Skeletal muscle cell (primary cell): ENCODE results near the gene CHURC1.
"Not testable (repeated sequence)": the region's sequence is repeated elsewhere in the genome, so short reads cannot be mapped to it uniquely, and the experiment has no call there.

Experiments used
- DNase-seq: peaks from one replicate; pipeline ENCODE4 v3.0.0-alpha.2; 2010; ENCODE audit warnings: low read depth
- H3K4me3 ChIP-seq: 2 replicates; pipeline ENCODE4 v1.5.1; 2011; ENCODE audit warnings: low read depth, mild to moderate bottlenecking, control low read depth, low read length, moderate library complexity

CHURC1 gene

DNA sequence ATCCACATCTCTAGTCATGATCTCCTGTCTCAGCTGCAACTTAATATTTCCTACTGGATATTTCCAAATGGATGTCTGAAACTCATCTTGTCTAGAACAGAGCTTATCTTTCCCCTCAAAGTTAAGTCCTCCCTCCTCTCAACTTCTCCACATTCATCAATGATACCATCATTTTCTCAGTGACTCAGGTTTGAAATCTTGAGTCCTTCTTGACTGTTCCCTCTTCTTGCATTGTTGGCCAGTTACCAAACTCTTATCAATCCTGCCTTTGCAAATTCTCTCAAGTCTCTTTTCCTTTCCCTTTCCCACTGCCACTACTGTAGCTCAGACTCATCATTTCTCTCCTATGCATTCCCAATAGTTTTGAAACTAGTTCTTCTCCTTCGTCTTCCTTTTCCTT lies 14.3 kb upstream of the CHURC1 start:
- no peak overlapping the region for H3K4me3 ChIP-seq
- DNase-seq = no peak

GRCh38 chr14:64906022-64906421 lies 8.2 kb upstream of the CHURC1 start:
- H3K4me3 ChIP-seq = no peak overlapping the region
- DNase-seq = no peak

DNA sequence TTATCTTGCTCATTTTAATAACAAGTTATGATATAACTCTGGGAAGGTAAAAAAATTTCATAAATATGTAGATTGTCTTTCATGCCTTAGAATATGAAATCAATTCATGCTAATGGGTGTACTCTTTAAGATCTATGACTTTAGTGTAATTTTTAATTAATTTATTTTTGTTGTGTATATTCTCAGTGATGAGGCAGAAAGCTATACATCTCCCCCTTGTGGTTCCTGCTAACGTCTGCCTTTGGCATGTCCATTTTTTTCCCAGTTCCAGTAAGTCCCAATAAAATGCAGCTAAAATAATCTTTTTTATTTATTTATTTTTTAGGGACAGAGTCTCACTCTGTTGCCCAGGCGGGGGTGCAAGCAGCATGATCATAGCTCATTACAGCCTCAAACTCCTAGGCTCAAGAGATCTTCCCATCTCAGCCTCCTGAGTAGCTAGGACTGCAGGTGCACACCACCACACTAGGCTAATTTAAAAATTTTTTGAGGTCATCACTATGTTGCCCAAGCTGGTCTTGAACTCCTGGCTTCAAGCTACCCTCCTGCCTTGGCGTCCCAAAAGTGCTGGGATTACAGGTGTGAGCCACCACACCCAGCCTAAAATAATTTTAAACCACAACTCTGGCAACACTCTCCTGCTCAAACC lies 3.3 kb upstream of the CHURC1 start:
- no peak overlapping the region for H3K4me3 ChIP-seq
- peak; percentile 16 for DNase-seq

GRCh38 chr14:64912261-64912660 lies 2.0 kb upstream of the CHURC1 start:
- no peak overlapping the region for H3K4me3 ChIP-seq
- DNase-seq = no peak

DNA sequence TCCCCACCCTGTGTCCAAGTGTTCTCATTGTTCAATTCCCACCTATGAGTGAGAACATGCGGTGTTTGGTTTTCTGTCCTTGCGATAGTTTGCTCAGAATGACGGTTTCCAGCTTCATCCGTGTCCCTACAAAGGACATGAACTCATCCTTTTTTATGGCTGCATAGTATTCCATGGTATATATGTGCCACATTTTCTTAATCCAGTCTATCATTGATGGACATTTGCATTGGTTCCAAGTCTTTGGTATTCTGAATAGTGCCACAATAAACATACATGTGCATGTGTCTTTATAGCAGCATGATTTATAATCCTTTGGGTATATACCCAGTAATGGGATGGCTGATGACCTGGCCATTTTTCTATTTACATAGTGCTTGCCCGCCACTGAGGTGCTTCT lies 778 bp upstream of the CHURC1 start:
- H3K4me3 ChIP-seq = peak overlapping the region; percentile 89
- DNase-seq = not testable (repeated sequence)

GRCh38 chr14:64915029-64915424 lies 772 bp downstream of the CHURC1 start:
- peak overlapping the region; percentile 89 for H3K4me3 ChIP-seq
- DNase-seq = no peak

DNA sequence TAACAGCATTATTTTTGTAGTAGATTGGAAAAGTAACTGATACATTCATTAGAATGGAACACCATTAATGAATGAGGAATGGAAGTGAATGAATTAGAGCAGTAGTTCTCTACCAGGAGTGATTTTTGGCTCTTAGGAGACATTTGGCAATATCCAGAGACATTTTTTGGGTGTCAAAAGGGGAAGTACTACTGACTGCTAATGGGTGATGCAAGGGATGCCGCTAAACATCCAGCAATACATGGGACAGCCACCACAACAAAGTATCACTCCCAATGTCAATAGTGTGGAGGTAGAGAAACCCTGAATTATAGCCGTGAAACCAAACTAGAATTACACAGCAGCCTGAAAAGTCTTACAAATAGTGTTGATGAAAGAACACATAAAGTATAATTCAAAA lies 1.5 kb downstream of the CHURC1 start:
- no peak for DNase-seq
- H3K4me3 ChIP-seq = no peak overlapping the region

- no peak overlapping the region for H3K4me3 ChIP-seq
- DNase-seq = no peak
Measured at GRCh38 chr14:64918216-64918615, 4.0 kb downstream of the CHURC1 start.

DNA sequence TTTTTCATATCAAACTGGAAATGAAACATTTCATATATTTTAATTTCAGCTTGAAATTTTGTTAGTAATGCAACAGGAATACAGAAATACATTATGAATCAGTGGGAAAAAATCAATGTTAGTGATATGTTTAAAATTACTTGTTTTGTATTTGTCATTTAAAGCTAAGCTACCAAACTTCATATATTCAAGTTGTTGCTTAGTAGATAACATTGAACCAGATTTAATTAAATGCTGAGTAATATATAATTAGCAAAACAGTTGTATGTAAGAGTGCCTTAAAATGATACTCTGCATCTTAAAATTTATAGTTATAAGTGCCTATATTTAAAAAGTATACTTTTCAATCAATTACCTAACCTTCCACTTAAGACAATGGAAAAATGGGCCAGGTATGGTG lies 5.0 kb downstream of the CHURC1 start:
- H3K4me3 ChIP-seq = no peak overlapping the region
- DNase-seq = no peak

DNA sequence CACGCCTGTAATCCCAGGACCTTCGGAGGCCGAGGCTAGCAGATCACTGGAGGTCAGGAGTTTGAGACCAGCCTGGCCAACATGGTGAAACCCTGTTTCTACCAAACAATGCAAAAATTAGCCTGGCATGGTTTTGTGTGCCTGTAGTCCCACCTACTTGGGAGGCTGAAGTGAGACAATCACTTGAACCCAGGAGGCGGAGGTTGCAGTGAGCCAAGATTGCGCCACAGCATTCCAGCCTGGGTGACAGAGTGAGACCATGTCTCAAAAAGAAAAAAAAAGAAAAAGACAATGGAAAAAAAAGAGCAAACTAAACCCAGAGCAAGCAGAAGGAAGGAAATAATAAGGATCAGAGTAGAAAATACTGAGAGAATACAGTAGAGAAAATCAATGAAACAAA lies 5.4 kb downstream of the CHURC1 start:
- DNase-seq = no peak
- no peak overlapping the region for H3K4me3 ChIP-seq

GRCh38 chr14:64920465-64920864 lies 6.2 kb downstream of the CHURC1 start:
- H3K4me3 ChIP-seq = no peak overlapping the region
- DNase-seq = no peak

DNA sequence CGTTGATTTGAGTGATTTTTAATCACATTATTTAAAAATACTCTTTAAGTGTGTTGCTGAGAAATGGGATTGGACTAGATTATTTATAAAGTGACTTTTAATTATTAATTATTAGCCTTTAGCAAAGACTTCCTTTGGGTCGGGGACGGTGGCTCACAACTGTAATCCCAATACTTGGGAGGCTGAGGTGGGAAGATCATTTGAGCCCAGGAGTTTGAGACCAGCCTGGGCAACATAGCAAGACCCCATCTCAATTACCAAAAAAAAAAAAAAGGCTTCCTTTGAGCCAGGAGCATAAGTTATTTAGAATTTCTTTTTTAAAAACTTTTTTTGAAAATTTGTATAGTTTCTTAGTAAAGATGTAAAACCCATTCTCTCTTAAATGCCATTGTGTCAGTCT lies 8.8 kb downstream of the CHURC1 start:
- no peak for DNase-seq
- H3K4me3 ChIP-seq = no peak overlapping the region

DNA sequence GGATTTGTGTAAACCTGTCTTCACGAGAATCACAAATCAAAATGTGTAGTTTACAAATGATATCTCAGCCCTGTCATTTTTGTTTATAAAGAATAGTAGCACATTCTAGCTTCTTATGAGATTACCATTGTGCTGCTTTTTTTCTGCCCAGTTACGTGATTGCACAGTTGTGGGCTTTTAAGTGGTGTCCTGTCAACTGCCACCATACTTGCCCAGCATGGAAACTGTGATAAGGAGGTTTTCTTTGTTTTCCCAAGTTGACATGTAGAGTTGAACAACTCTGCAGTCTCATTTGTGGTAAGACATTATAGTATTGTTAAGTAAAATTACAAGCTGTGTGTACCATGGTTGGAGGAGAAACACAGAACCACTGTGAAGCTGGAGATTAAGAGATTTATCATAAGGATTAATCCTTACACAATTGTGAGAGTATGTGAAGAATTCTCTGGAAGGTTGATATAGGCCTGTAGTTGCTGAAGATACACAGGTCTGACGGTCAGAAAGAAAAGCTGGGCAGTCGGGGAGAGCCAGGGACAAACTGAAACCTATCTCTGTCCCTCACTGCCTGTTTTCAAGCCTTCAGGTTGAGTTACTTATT lies 12.2 kb downstream of the CHURC1 start:
- H3K4me3 ChIP-seq = no peak overlapping the region
- no peak for DNase-seq

GRCh38 chr14:64927031-64927430 lies 12.8 kb downstream of the CHURC1 start:
- H3K4me3 ChIP-seq = no peak overlapping the region
- DNase-seq = no peak

DNA sequence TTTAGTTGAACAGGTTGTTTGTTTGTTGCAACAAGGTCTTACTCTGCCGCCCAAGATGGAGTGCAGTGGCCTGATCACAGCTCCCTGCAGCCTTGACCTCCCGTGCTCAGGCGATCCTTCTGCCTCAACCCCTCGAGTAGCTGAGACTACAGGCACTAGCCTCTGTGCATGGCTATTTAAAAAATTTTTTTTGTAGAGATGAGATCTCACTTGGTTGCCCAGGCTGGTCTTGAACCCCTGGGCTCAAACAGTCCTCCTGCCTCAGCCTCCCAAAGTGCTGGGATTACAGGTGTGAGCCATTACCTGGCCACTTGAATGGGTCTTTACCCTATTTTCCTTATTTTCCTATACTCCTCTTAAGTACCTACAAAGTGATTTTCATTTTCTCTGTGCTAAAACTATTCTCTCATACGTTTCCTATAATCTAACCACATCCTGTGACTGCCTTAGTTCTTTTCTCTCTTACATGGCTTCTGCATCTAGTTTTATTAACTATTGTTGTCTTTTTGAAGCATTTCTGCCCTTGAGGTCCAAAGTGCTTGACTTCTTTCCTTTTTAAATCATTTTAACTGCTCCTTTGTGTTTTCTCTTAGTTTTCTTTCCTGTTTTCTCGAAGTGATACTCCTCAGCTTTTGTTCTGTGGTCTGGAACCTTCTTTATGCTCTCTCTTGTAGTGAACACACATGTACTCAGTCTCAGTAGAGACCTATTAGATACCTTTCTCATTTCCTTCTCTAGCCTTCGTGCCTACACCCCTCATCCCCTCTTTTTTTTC lies 14.2 kb downstream of the CHURC1 start:
- no peak overlapping the region for H3K4me3 ChIP-seq
- DNase-seq = no peak

GRCh38 chr14:64929014-64929359 lies 14.7 kb downstream of the CHURC1 start:
- no peak overlapping the region for H3K4me3 ChIP-seq
- DNase-seq = no peak

- DNase-seq = no peak
- no peak overlapping the region for H3K4me3 ChIP-seq
Measured at GRCh38 chr14:64930085-64930843, 16.0 kb downstream of the CHURC1 start.

DNA sequence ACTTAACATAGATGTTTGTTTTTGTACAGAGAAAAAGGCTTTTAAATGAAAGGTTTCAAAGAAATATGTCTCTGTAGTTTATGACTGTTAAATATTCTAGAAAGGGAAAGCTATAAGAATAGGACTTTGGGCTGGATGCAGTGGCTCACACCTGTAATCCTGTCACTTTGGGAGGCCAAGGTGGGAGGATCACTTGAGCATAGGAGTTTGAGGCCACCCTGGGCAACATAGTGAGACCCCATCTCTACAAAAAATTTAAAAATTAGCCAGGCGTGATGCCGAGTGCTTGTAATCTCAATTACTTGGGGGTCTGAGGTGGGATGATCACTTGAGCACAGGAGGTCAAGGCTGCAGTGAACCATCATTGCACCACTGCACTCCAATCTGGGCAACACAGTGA lies 16.9 kb downstream of the CHURC1 start:
- DNase-seq = no peak
- H3K4me3 ChIP-seq = no peak overlapping the region

- no peak for DNase-seq
Measured at GRCh38 chr14:64932231-64932630, 18.0 kb downstream of the CHURC1 start.

GRCh38 chr14:64934338-64934929 lies 20.2 kb downstream of the CHURC1 start:
- H3K4me3 ChIP-seq = no peak overlapping the region
- DNase-seq = no peak

More at GRCh38 chr14:64932231-64932630, 18.0 kb downstream of the CHURC1 start:
- H3K4me3 ChIP-seq = no peak overlapping the region
